GM12878 (cell line): Measurements from ENCODE around the gene F8A2. TPM values are rescaled to one million over a fixed set of nuclear protein-coding genes. Genes with fewer than 3 reads are reported as not detected.
A peak's percentile ranks its signal among the peaks of the same experiment; 100 is the strongest.

Experiments
- ATAC-seq: fragments of 200-7000 bp; cut with Tn5 transposase; 3 replicates; pipeline ENCODE4 v1.9.1; 2020; ENCODE audit warnings: mild to moderate bottlenecking, moderate library complexity
- BruUV-seq: library from RNA; stranded (reverse); fragments of 400-500 nt; replicated peaks from 2 replicates; lab custom pipeline; 2021; lab: Mats Ljungman, UMichigan
- CTCF ChIA-PET: fragments of 300-600 bp; sonication (Branson Sonifier 250); formaldehyde crosslinking; extraction: SDS; loops from one replicate; lab custom pipeline; 2021; ENCODE audit warnings: inconsistent platforms; lab: Yijun Ruan, JAX
- POLR2A ChIA-PET: fragments of 350-600 bp; formaldehyde crosslinking; extraction: SDS; loops from one replicate; lab custom pipeline; 2021; ENCODE audit warnings: inconsistent platforms; lab: Charles Lee
- RAD21 ChIA-PET: fragments of 300-600 bp; sonication (Branson Sonifier 250); formaldehyde crosslinking; loops from one replicate; lab custom pipeline; 2023; ENCODE audit warnings: antibody characterized with exemption; ENCODE audit not compliant: unreplicated experiment; lab: Charles Lee
- SMC1A ChIA-PET: fragments of 300-600 bp; sonication (Branson Sonifier 250); formaldehyde crosslinking; loops from one replicate; lab custom pipeline; 2023; ENCODE audit not compliant: unreplicated experiment, uncharacterized antibody; lab: Charles Lee
- DNase-seq: peaks from one replicate; pipeline ENCODE4 v3.0.0-alpha.2; 2011; ENCODE audit warnings: low read depth, low spot score
- FAIRE-seq: peaks from 3 replicates; lab custom pipeline; 2011; peaks lifted over from hg19 to GRCh38; lab: Jason Lieb, UNC
- H2AFZ ChIP-seq: 2 replicates; pipeline ENCODE4 v1.6.0; 2011; ENCODE audit warnings: low read depth, low read length, control low read depth; ENCODE audit not compliant: control insufficient read depth
- H3K27ac ChIP-seq: 2 replicates; pipeline ENCODE4 v1.5.1; 2011; ENCODE audit warnings: control low read depth; ENCODE audit not compliant: control insufficient read depth, insufficient read depth
- H3K27me3 ChIP-seq, 2 experiments: replicated peaks in 1 of 2; 2 replicates each; pipeline versions ENCODE4 v1.6.0 to v1.6.1; 2011; ENCODE audit warnings: low read length in 1 of 2; ENCODE audit not compliant: control insufficient read depth in 2 of 2, insufficient read depth in 2 of 2
- H3K36me3 ChIP-seq, 2 experiments: 2 replicates each; pipeline ENCODE4 v1.5.1; 2011; ENCODE audit warnings: low read length in 1 of 2; ENCODE audit not compliant: control insufficient read depth in 2 of 2, insufficient read depth in 2 of 2
- H3K4me1 ChIP-seq: 2 replicates; pipeline ENCODE4 v1.6.1; 2011; ENCODE audit warnings: mild to moderate bottlenecking, low read length, moderate library complexity, mixed read lengths; ENCODE audit not compliant: control insufficient read depth, insufficient read depth
- H3K4me2 ChIP-seq: 2 replicates; pipeline ENCODE4 v1.6.0; 2011; ENCODE audit warnings: control low read depth; ENCODE audit not compliant: control insufficient read depth, insufficient read depth
- H3K4me3 ChIP-seq: fragments of 200-600 bp; sonication (generic); 2 replicates; pipeline ENCODE4 v1.5.1; 2016
- H3K79me2 ChIP-seq: 2 replicates; pipeline ENCODE4 v1.6.0; 2011; ENCODE audit warnings: low read length; ENCODE audit not compliant: control insufficient read depth, insufficient read depth
- H3K9ac ChIP-seq: 2 replicates; pipeline ENCODE4 v1.8.0; 2011; ENCODE audit warnings: low read length, control low read depth, mixed read lengths; ENCODE audit not compliant: control insufficient read depth, insufficient read depth
- H3K9me3 ChIP-seq: replicated peaks from 3 replicates; pipeline ENCODE4 v1.5.1; 2011; ENCODE audit warnings: mild to moderate bottlenecking, low read length; ENCODE audit not compliant: control insufficient read depth, insufficient read depth
- H4K20me1 ChIP-seq: 2 replicates; pipeline ENCODE4 v1.6.0; 2011; ENCODE audit not compliant: control insufficient read depth, insufficient read depth
- BACH1 ChIP-seq: fragments of 450-650 bp; IDR thresholded peaks from 2 replicates; pipeline ENCODE4 v1.6.1; 2017; ENCODE audit warnings: mild to moderate bottlenecking, borderline replicate concordance
- BMI1 ChIP-seq: fragments of 450-650 bp; IDR thresholded peaks from 2 replicates; pipeline ENCODE4 v1.6.1; 2016; ENCODE audit warnings: mild to moderate bottlenecking, moderate library complexity, borderline replicate concordance
- CHD4 ChIP-seq: fragments of 200-600 bp; sonication (generic); IDR thresholded peaks from 2 replicates; pipeline ENCODE4 v1.6.1; 2016; ENCODE audit warnings: mild to moderate bottlenecking
- CREM ChIP-seq: IDR thresholded peaks from 2 replicates; pipeline ENCODE4 v1.6.1; 2014; ENCODE audit warnings: antibody characterized with exemption, low read depth
- DPF2 ChIP-seq: fragments of 450-650 bp; IDR thresholded peaks from 2 replicates; pipeline ENCODE4 v1.6.1; 2017; ENCODE audit warnings: mild to moderate bottlenecking
- EGR1 ChIP-seq, 2 experiments: IDR thresholded peaks; 1 replicate in 1 of 2; 2 replicates in 1 of 2; pipeline ENCODE4 v1.6.1; 2011 to 2012; ENCODE audit warnings: low read depth in 2 of 2, low read length in 2 of 2, borderline replicate concordance in 1 of 2, mild to moderate bottlenecking in 1 of 2, moderate library complexity in 1 of 2
- ETV6 ChIP-seq, 2 experiments: fragments of 450-650 bp in 1 of 2; IDR thresholded peaks in 1 of 2; conservative IDR thresholded peaks in 1 of 2; 2 replicates each; pipeline ENCODE4 v1.6.1; 2014; ENCODE audit warnings: antibody characterized with exemption in 1 of 2, borderline replicate concordance in 1 of 2, low read depth in 1 of 2, mild to moderate bottlenecking in 1 of 2, moderate library complexity in 1 of 2
- HCFC1 ChIP-seq: fragments of 150-350 bp; IDR thresholded peaks from 2 replicates; pipeline ENCODE4 v1.6.1; 2014; ENCODE audit warnings: low read length
- JUNB ChIP-seq: IDR thresholded peaks from 2 replicates; pipeline ENCODE4 v1.6.1; 2016; ENCODE audit warnings: antibody characterized with exemption, mild to moderate bottlenecking
- MEF2A ChIP-seq: IDR thresholded peaks from 2 replicates; pipeline ENCODE4 v1.6.1; 2011; ENCODE audit warnings: low read depth, mild to moderate bottlenecking, low read length, moderate library complexity; ENCODE audit not compliant: insufficient read depth
- MTA2 ChIP-seq: fragments of 450-650 bp; IDR thresholded peaks from 2 replicates; pipeline ENCODE4 v1.6.1; 2016; ENCODE audit warnings: low read depth, mild to moderate bottlenecking, moderate library complexity
- MYB ChIP-seq: fragments of 150-350 bp; IDR thresholded peaks from 2 replicates; pipeline ENCODE4 v1.6.1; 2014; ENCODE audit warnings: mild to moderate bottlenecking, low read depth, low read length, borderline replicate concordance
- PBX3 ChIP-seq: IDR thresholded peaks from 2 replicates; pipeline ENCODE4 v1.6.1; 2011; ENCODE audit warnings: mild to moderate bottlenecking, low read depth, low read length, moderate library complexity; ENCODE audit not compliant: insufficient replicate concordance
- PKNOX1 ChIP-seq: fragments of 450-650 bp; IDR thresholded peaks from 2 replicates; pipeline ENCODE4 v1.6.1; 2016; ENCODE audit warnings: mild to moderate bottlenecking
- RAD51 ChIP-seq: fragments of 450-650 bp; IDR thresholded peaks from 2 replicates; pipeline ENCODE4 v1.6.1; 2016; ENCODE audit warnings: moderate library complexity, mild to moderate bottlenecking, inconsistent platforms
- RBBP5 ChIP-seq: fragments of 200-600 bp; sonication (generic); conservative IDR thresholded peaks from 2 replicates; pipeline ENCODE4 v1.6.1; 2016
- RUNX3 ChIP-seq: IDR thresholded peaks from 2 replicates; pipeline ENCODE4 v1.6.1; 2012; ENCODE audit warnings: low read length, inconsistent platforms
- SIX5 ChIP-seq: IDR thresholded peaks from 2 replicates; pipeline ENCODE4 v1.6.1; 2011; ENCODE audit warnings: mild to moderate bottlenecking, low read depth, low read length, moderate library complexity; ENCODE audit not compliant: severe bottlenecking
- SP1 ChIP-seq: IDR thresholded peaks from one replicate; pipeline ENCODE4 v1.6.1; 2011; ENCODE audit warnings: low read depth, low read length
- STAT1 ChIP-seq: fragments of 450-650 bp; conservative IDR thresholded peaks from 2 replicates; pipeline ENCODE4 v1.6.1; 2014; ENCODE audit warnings: antibody characterized with exemption, mild to moderate bottlenecking
- STAT3 ChIP-seq: IDR thresholded peaks from 2 replicates; pipeline ENCODE4 v1.6.1; 2011; ENCODE audit warnings: low read depth, low read length, improper control_type of control experiment
- WRNIP1 ChIP-seq: IDR thresholded peaks from 2 replicates; pipeline ENCODE4 v1.6.1; 2011; ENCODE audit warnings: low read depth, low read length, improper control_type of control experiment, borderline replicate concordance
- ZBTB4 ChIP-seq: fragments of 450-650 bp; formaldehyde crosslinking; IDR thresholded peaks from 2 replicates; pipeline ENCODE4 v1.4.0; 2022; ENCODE audit warnings: mild to moderate bottlenecking, moderate library complexity
- WGBS: methylation state at CpG from one replicate; pipeline ENCODE4 v1.1.6; 2016; ENCODE audit warnings: low lambda C conversion rate; ENCODE audit not compliant: insufficient replicate concordance, insufficient coverage; ENCODE audit errors: missing lambda C conversion rate; 5-methylcytosine and 5-hydroxymethylcytosine counted together
- in situ Hi-C: fragments of 300-500 bp; cut with MboI; formaldehyde crosslinking; loops from 9 replicates; pipeline ENCODE4 v1.14.3; 2018; ENCODE audit warnings: mixed read lengths
- intact Hi-C: fragments of 100-400 bp; cut with micrococcal nuclease; formaldehyde crosslinking; loops from one replicate; pipeline ENCODE4 v1.14.2; 2022; ENCODE audit not compliant: unreplicated experiment
- polyA plus RNA-seq, 11 experiments: library from polyadenylated mRNA; depleted of rRNA in 4 of 11; unstranded in 6 of 11; stranded (reverse) in 5 of 11; fragments of >200 nt; fragmentation: Nextera tagmentation in 4 of 11; fragmentation: Illumina TruSeq in 1 of 11; extraction: Ambion mirVana in 4 of 11; extraction: Trizol in 1 of 11; gene quantifications; 1 replicate in 1 of 11; 2 replicates in 10 of 11; pipeline versions ENCODE4 v1.2.1 to v1.2.3, GENCODE V29; 2011 to 2016; ENCODE audit warnings: inconsistent platforms in 2 of 11, missing spikeins in 2 of 11, low read depth in 1 of 11
- total RNA-seq, 4 experiments: library from RNA; depleted of rRNA in 3 of 4; stranded (reverse); fragments of >200 nt in 3 of 4; fragmentation: Illumina TruSeq in 1 of 4; extraction: Trizol in 1 of 4; gene quantifications; 2 replicates each; pipeline versions ENCODE4 v1.2.1 to v1.2.3, GENCODE V29; 2013 to 2021

F8A2 gene
- total and polyA plus RNA-seq, 10 of the 15 experiments (the other 5 are each of a cell fraction or from before 2014, with no cell fraction given): not detected

GRCh38 chrX:155417769-155418168 lies 35.9 kb downstream of the F8A2 start:
- FAIRE-seq (no peak), ATAC-seq (peak; percentile 56), DNase-seq (no peak)
- H3K27me3 ChIP-seq: no peaks in the 10 kb centered on the region
- WGBS: 58% methylated on average over 1 of the region's 1 CpG
- POLR2A ChIA-PET: no interaction called here
- in situ Hi-C loops (loop anchor here (25.0 kb wide), 2 partner anchors 120 to 1280 kb away; partner anchors contain the start of gene OPN1LW), intact Hi-C loops (no loop called here)
- no peaks in the 10 kb centered on the region for H3K4me1 ChIP-seq
- BruUV-seq: no TSS peak
- CTCF ChIA-PET: no interaction called here
- no peak overlapping the region for H3K27ac ChIP-seq
- H3K9ac ChIP-seq: no peak overlapping the region
- no peaks in the 10 kb centered on the region for H3K79me2 ChIP-seq
- SMC1A ChIA-PET: no interaction called here
- no peak overlapping the region for H3K4me3 ChIP-seq
- H4K20me1 ChIP-seq: no peaks in the 10 kb centered on the region
- H3K4me2 ChIP-seq: no peak overlapping the region
- H3K9me3 ChIP-seq: no peaks in the 10 kb centered on the region
- H2AFZ ChIP-seq: no peak overlapping the region
- H3K36me3 ChIP-seq: no peaks in the 10 kb centered on the region
- RAD21 ChIA-PET: no interaction called here
- TF ChIP-seq DPF2 (no peak), EGR1 (IDR thresholded peaks at IDR 0.05; ENCODE audit: borderline replicate concordance in 1 of 2, low read depth in 2 of 2, low read length in 2 of 2) (no peak), BMI1 (no peak), MTA2 (no peak), MEF2A (no peak), ZBTB4 (no peak), SIX5 (no peak), ETV6 (conservative IDR thresholded peaks at IDR 0.05 in 1 of 2, IDR thresholded peaks at IDR 0.05 in 1 of 2; ENCODE audit: borderline replicate concordance in 1 of 2, low read depth in 1 of 2) (0 out of 4 replicates have a peak, but pooled peaks of 1 of the 2 experiments have one; percentile 15), CHD4 (no peak), STAT1 (no peak), MYB (no peak), HCFC1 (no peak), RBBP5 (no peak), CREM (no peak), WRNIP1 (no peak), RAD51 (no peak), STAT3 (no peak), RUNX3 (peak; percentile 25; the same call in 1 of the 2 replicates), PBX3 (no peak), JUNB (peak; percentile 72), BACH1 (no peak), PKNOX1 (no peak), SP1 (no peak)
